Fibroblast of peridontal ligament (primary cell): ENCODE results near the gene AQP5.
A peak's percentile ranks its signal among the peaks of the same experiment; 100 is the strongest.

ENCODE experiments used
- DNase-seq: peaks from one replicate; pipeline ENCODE4 v3.0.0-alpha.2; 2010; ENCODE audit errors: extremely low read depth

Gene AQP5

DNA sequence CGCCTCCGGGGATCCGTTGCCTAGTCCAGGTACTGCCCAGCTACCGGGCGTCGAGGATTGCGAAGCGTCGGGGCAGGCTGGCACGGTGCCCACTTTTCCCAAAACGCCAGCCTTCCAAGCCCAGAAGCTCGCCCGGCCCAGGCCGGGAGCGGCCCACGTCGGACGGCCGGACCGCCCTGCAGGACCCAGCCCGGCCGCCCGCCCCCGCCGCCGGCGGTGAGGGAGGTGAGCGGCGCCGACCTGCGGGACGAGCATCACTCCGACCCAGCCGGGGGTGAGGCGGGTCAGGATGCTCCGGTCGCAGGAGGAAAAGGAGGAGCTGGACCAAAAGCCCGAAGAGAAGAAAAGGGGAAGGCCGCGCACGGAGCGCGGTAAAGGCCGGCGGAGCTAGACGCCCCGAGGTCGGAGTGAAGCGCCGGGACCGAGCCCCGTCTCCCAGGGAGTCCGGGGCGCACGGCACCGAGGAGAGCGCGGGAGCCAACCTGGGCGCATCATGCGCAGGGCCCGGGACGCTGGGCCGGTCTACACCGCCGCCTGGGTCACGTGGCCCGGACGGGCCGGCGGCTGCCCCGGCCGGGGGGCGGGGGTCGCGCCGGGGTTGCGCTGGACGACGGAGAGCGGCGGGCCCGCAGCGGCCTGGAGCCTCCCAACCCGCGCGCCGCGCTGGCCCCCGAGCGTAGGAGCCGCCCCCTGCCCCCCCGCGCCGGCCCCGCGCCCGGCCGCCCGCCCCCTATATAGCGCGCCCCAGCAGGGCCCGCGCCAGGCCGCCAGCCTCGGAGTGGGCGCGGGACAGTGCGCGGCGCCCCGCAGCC lies at the start of gene AQP5:
Gene AQP5 (plus strand): TSS at position 762 of the 812 bp plus-strand sequence. CDS start 146 bp downstream, outside the sequence.
- DNase-seq = no peak

DNA sequence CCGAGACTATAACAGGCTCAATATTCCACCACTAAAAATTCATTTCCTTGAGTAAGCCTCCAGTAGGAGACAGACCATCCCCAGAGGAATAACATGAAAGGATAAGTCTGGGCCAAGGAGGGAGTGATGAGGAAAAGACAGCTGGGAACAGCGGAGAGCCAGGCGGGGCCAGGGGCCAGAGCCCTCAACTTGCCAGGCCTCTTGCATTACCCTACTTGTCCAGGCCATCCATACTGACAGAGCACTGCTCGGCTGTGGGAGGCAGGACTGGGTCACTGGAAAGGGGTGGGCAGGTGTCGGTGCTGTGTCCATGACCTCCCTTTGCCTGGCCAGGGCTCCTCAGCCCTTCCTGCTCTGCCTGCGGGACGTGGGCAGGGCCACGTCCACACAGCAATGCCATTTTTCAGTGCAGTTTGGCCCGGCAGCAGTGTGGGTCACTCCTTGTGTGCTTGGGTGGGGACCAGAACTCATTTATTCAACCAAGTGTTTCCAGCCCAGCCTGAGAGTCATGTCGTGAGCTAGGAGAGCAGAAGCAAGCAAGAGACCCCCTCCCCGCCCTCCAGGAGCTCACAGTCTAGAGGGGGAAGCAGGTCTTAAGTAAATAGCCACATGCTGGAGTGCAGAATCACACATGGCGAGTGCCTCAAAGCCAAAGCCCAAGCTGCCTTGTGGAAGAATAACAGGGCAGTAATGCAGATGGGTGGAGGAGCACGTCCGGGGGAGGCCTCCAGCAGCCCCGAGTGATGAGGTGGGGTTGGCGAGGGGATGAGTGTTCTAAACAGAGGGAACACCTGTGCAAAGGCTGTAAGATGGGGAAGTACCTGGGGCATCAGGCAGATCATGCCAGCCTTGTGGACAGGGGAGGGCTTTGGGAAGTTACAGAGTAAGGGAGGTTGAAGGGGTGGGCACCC lies 49.1 kb upstream of the AQP5 start:
- no peak for DNase-seq

DNA sequence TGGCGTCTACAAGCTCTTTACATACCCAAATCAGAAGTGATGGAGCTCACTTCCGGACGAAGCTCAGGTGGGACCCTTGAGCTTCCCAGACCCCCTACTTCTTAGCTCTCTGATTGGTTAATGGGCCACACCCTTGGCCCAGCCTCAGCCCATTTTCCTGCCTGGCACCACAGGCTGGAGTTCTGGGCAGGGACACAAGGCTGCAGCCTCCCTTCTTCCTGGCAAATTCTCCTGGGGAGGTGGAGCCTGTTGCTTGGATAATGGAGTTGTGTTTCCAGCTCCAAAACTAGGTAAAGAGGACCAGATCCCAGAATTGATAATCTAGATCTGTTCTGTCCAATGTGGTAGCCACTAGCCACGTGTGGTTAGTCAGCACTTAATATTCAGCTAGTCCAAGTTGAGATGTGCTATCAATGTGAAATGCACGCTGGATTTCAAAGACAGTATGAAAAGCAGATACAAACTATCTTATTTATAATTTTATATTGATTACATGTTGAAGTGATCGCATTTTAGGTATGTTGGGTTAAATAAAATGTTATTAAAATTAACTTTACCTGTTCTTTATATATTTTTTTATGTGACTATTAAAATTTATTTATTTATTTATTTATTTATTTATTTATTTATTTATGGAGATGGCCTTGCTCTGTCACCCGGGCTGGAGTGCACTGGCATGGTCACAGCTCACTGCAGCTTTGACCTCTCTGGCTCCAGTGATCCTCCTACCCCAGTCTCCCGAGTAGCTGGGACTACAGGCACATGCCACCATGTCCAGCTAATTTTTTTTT lies 45.3 kb upstream of the AQP5 start:
- no peak for DNase-seq

DNA sequence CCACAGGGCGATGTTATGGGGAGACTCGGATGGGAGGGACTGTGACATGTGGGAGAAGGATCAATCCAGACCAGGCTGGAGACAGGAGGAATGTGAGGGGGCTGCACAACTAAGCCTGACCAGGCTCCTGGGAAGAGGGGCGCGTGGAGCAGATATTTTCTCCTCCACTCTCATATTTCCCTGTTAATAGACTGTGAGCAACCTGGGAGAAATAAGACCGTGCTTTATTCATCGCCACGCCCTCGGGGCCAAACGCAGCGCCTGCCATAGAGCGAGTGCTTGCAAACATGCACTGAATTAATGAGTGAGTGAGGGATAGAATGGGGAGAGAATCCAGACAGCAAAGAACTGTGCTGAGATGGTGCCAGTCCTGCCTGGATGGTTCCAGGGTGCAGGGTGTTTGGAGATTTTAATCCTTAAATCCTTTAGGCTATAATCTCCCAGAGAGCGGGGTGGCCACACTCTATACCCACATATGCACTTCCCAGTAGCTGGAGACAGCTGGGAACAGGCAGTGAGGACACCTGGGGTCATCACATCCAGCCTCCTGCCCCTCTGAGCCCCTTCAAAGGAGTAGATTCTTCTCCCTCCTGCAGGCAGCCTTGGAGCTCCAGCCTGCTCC lies 44.4 kb upstream of the AQP5 start:
- no peak for DNase-seq

DNA sequence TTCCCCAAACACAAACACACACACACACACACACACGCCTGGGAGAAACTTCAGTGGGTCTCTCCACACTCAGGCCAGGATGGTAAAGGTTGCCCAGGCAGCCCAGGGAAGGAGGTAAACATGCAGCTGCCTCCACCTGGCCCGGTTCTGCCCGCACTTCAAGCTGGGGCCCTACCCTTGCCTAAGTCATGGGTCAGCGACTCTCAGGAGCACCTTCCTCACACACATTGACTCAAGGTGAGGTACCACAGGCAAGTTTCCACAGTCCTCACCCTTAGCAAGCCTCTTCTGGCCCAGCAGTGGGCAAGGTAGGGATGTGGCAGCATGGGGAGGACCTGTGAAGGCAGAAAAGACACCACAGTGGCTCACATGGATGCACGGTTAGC lies 43.9 kb upstream of the AQP5 start:
- no peak for DNase-seq

DNA sequence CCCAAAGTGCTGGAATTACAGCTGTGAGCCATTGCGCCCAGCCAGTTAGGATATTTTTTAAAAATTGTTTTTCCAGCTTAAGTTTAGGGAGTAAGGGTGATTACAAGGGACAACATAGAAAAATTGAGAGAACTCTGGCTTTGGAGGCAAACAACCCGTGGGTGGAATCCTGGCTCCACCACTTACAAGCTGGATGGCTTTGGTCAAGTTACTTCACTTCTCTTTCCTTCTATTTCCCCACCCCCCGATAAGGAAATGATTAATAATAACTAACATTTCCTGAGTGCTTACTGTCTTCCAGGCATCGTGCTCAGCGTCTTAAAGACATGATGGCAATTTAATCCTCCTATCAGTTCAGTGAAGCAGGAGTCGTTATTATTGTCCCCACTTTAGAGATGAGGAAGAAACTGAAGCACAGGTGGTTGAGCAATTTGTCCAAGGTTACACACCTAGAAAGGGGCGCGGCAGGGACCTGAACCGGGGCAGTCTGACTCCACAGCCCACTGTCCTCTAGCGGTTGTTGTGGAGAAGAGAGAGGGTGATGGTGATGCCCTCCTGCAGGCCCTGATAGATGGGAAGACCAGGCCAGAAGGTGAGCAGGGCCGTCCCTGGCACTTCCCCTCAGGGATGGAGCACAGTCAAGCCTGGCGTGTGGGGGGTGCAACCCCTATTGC lies 41.3 kb upstream of the AQP5 start:
- DNase-seq = no peak

DNA sequence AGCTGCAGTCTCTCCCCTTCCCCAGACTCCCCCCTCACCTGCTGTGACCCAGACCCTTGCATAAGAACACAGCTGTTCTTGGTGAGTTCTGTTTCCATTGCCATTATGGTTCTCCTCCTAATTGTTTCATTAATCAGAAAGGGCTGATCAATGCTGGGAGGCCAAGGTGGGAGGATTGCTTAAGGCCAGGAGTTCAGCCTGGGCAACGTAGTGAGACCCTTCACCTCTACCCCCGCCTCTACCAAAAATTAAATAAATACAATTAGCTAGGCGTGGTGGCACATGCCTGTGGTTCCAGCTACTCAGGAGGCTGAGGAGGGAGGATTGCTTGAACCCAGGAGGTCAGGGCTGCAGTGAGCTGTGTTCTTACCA lies 40.8 kb upstream of the AQP5 start:
- DNase-seq = no peak

DNA sequence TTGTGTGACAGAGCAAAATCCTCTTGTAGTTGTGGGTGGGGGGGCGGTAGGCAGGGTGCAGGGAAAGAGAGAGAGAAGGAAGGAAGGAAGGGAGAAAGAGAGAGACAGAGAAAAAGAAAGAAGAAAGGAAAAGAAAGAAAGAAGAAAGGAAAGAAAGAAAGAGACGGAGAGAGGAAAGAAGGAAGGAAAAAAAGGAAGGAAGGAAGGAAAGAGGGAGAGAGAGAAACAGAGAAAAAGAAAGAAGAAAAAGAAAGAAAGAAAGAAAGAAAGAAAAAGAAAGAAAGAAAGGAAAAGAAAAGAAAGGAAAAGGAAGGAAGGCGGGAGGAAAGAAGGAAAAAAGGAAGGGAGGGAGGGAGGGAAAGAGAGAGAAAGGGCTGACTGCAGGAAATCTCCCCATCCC lies 40.4 kb upstream of the AQP5 start:
- no peak for DNase-seq

DNA sequence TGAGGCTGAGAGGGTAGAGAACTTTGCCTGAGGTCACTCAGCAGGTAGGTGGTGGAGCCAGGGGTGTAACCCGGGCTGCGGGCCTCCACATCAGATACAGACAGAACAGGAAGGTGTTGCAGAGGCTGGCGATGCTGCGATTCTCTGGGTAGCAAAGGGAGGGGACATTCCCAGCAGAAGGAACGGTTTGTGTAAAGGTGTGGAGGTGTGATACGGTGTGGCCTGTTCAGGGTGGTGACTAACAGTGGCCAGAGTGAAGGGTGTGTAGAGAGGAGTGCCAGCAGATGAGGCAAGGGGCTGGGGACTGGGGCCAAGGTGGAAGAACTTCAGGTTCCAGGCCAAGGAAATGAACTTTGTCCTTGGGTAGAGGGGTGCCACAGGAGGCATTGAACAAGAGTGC lies 39.7 kb upstream of the AQP5 start:
- DNase-seq = no peak

DNA sequence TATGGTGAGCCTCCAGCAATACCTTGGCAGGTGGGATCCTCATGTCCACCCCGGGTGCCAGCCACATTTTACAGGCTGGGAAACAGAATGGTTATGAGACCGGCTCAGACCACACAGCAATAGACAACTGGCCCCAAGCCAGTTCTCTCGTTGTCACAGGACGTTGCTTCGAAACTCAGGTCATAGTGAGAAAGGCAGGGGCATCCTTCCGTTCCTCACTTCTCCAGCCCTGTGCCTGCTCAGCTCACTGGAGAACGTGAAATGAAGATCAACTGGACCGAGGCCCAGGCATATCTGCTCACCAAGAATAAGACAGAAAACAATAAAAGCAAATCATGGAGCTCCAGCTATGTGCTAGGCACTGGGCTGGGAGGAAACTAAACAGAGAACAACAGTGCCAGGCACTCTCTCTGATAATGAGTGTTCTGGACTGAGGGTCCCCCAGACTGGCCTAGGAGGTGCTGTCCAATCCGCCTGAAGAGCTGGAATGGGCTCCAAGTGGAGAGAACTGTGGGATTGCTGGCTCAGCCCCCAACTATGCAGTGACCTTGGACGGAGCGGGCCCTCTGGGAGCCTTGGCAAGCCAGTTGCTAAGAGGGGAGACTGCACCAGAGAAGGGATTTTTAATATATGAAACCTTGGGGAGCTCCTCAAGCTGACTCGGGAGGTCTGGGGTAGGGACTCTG lies 39.2 kb upstream of the AQP5 start:
- DNase-seq = no peak

DNA sequence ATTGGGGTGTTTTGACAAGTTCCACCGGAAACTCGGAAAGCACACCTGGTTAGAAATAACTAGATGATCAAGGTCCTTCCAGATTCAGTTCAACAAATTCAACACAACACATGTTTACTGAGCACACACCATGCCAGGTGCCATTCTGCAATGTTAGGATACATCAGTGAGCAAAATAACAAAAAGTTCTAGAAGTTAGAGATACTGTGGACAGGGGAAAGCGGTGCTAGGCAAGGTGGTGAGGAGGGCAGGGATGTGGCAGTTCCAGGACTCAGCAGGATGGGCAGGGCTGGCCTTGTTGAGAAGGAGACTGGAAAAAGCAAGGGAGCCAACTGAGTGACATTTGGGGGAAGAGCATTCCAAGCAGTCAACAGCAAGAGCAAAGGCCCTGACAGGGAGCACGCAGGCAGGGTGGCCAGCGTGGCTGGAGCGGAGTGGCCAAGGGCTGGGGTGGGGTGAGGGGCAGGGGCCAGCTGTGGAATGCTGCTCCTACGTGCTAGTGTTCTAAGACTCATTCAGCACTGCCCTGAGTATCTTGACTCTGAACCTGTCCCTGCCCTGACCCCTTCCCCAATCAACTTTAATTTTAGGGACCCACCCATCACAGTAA lies 38.5 kb upstream of the AQP5 start:
- DNase-seq = no peak

DNA sequence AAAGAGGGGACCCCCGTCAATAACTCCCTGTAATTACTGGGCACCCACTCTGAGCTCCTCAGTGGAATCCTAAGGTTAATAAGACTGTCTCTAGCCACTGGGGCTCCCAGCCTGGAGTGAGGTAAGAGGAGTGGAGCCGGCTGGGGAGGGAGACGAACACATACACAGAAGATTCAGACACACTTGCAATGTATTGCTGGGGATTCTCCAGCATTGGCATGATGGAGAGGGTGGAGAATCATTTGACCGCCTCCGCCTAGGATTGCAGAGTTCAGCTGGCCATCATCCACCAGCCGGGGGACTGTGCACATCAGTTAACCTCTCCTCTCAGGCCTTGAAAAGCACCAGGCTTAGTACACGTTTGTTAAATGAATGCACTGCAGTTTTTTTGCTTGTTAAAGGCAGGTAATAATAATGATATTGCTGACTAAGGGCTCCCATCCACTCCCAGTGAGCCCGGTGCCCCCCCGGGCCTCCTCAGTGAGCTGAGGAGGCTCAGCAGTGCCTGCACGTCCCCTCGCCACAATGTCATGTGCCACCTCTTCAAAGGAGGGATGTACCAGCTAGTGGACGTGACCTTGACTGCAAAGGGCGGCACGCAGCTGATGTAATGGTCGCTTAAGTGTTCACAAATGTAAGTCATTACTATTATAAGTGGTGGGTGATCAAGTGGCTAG lies 37.7 kb upstream of the AQP5 start:
- DNase-seq = no peak

DNA sequence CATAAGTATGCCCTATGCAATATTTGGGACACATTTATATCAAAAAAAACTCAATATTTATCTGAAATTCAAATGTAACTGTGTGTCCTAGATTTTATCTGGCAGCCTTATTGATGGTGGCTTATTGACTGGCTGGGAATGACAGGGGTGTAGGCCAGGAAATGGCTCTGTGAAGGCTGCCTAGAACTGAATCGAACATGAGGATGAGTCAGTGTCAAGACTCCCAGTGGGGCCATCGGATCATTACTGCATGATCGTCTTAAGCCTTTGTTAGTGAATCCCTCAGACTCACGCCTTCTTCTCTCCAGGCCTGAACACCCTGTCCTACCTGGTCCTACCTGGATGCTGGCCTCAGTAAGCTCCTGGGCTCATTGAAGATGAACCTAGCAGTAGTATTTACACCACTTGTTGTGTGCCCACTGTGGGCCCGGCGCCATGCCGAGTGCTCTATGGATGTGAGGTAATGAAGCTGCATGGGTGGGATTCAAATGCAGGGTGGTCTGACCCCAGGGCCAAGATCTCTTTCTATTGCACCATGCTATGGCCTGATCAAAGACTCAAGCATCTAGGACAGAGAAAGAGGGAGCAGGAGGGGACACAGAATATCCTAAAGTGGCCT lies 36.9 kb upstream of the AQP5 start:
- DNase-seq = no peak

DNA sequence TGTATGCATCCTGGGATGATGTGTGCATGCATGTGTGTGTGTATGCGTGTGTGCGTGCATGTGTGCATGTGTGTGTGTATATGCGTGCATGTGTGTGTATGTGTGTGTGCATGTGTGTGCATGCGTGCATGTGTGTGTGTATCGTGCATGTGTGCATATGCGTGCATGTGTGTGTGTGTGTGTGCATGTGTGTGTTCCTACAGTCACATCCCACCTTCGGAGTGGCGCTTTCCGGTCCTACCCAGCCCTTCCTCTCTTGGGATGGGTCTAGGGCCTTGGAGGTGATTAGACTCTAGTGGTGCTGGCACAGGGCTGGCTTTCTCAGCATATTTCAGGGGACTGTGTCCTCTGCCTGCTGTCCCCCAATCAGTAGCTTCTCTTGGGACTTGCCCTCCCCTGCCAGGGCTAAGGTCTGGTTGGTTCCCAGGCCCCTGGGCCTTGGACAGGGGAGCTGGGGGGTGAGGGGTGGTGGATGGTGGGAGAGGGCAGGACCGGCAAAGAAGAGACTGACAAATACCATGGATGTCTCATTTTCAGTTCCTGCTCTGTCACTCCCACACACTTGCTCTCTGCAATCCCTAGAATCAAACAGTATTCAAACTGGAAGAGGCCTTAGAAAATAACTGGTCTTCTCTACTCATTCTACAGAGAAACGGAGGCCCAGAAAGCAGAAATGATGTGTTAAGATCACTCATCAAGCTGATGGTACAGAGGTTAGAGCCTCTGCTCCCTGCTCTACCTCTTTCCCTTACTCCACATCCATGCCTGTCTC lies 36.1 kb upstream of the AQP5 start:
- no peak for DNase-seq

DNA sequence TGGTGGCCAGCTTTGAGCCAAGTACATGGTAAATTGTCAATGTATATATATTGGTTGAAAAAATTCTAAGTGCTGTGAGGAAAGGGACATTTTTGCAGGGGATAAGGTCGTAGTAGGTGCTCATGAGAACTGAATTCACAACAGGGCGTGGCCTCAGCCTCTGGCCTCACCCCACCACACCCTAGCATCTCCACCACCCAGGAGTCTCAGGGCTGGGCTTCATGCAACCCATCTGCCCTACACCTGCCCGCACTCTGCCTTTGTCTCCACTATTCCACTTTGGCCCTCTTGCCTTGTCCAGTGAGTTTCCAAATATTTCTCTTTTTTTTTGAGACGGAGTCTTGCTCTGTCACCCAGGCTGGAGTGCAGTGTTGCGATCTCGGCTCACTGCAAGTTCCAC lies 33.2 kb upstream of the AQP5 start:
- no peak for DNase-seq

DNA sequence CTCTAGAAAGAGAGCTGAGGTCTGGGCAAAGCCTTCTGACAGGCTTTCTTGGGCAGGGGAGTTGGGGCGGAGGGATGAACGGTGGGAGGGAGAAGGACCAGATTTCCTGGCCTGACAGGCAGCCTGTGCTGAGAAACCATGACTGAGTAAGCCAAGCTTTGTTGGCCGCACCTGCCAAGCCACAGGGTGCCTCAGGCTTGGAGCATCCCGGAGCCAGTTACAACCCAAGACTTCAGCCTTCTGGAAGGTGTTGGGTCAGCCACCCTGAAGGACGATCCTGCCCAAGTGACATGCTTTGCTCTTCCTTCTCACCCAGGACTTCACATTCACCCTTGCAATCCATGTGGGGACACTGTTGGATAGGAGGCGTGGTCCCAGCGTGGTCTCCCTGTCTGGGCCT lies 32.1 kb upstream of the AQP5 start:
- DNase-seq = no peak

DNA sequence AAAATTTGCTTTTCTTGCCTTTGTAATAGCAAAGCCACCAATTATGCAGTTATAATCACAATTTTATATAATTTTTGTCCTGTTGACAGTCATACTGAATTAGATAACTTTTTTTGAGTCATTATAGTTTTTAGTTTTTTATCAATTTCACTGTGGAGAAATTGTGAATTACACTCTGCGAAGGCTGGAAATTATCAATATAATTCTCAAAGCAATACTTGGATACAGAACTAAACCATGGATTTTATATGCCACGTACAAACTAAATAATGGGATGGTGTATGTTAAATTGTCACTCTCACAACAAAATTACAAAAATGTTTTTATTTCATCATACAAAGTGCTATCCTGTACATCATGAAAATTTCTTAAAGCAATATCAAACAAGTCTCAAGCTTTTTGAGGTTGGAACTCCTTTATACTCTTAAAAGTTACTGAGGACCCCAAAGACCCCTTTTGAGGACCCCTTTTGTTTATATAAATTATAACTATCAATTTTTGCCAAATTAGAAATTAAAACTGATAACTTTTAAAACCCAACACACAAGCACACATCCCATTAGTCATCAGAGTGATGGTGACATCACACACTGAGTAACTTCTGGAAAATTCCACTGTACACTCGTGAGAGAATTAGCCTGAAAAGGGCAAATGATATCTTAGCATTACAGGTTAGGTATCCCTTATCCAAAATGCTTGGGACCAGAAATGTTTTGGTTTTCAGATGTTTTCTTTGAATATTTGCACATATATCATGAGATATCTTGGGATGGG lies 31.0 kb upstream of the AQP5 start:
- peak; percentile 62 for DNase-seq

DNA sequence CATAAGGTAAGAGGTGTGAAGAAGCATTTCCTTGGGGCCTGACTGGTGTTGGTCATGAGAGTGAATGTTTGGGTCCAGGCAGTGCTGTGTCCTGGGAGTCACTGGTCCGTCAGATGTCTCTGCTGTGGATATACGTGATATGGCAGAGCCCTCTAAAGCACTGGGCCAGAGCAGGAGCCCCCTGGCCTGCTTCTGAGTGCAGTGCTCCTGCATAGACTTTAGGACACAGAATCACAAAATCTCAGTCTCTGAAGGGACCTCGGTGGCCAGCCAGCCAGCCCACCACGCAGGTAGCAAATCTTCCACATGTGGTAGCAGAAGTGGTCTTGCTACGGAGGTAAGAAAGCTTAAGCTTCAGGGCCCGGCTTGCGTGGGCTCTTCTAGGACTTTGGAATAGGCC lies 29.6 kb upstream of the AQP5 start:
- no peak for DNase-seq
